ENCODE data around the gene MCM5.
"Not testable (repeated sequence)": the region's sequence is repeated elsewhere in the genome, so short reads cannot be mapped to it uniquely, and the experiment has no call there.

The MCM5 gene

DNA sequence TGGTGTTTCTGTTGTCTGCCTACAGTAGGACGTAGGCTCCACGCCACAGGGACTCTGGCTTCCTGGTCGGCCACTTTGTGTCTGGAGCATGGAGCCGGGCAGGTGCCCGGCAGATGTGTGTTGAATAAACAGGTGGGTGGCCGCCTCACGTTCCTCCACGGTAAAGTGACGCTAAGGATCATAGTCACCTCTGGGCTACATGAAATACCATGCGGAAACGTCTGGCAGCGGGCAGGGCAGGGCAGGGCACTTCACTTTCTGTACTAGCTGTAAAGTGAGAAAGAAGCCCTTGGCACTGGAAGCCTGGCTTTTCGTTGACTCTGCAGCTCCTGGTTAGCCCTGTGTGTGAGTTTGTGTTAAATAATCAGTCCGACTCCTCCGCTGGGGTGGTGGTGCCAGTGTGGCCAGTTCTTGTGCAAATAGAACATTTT is 52.4 kb downstream of the MCM5 start:
- DNase-seq (ENCODE audit: low read depth in 2 of 2), result no peak

GRCh38 chr22:35452810-35453743 is 53.1 kb downstream of the MCM5 start:
- no peak for DNase-seq (ENCODE audit: low read depth in 2 of 2)

DNA sequence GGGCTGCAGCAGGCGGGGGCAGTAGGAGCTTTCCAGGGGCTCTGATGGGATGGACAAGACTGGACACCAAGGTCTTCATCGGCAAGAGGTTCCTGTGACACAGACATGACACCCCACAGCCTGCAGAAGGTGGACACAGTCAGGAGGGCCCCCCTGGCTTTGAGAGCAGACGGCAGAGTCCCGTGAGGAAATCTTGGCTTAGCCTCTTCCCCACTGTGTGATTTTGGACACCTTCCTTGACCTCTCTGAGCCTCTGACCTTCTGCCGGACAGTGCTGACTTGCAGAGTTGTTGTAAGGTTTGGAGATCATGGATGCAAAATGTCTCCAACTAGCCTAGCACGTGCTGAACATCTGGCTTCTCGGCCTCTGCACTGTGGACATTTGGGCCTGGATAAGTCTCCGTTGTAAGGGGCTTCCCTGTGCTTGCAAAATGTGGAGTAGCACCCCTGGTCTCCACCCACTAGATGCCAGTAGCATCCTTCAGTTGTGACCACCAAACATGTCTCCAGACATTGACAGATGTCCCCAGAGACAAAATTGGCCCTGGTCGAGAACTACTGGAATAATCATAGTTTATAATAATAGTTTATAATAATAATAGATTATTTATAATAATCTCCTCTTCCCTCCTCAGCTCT is 54.6 kb downstream of the MCM5 start:
- no peak for DNase-seq (ENCODE audit: low read depth in 2 of 2)

- DNase-seq (ENCODE audit: low read depth in 2 of 2), result no peak
Observed at GRCh38 chr22:35455529-35455928, 55.6 kb downstream of the MCM5 start.

DNA sequence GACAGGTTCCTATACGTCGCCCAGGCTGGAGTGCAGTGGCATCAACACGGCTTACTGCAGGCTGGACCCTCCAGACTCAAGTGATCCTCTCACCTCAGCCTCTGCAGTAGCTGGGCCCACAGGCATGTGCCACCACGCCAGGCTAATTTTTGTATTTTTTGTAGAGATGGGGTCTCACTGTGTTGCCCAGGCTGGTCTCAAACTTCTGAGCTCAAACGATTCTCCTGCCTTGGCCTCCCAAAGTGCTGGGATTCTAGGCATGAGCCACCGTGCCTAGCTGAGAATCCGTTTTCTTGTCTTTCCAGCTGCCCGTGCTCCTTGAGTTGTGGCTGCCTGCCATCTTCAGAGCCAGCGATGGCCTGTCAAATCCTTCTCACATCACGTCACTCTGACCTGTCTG is 56.8 kb downstream of the MCM5 start:
- DNase-seq (ENCODE audit: low read depth in 2 of 2), result no peak

DNA sequence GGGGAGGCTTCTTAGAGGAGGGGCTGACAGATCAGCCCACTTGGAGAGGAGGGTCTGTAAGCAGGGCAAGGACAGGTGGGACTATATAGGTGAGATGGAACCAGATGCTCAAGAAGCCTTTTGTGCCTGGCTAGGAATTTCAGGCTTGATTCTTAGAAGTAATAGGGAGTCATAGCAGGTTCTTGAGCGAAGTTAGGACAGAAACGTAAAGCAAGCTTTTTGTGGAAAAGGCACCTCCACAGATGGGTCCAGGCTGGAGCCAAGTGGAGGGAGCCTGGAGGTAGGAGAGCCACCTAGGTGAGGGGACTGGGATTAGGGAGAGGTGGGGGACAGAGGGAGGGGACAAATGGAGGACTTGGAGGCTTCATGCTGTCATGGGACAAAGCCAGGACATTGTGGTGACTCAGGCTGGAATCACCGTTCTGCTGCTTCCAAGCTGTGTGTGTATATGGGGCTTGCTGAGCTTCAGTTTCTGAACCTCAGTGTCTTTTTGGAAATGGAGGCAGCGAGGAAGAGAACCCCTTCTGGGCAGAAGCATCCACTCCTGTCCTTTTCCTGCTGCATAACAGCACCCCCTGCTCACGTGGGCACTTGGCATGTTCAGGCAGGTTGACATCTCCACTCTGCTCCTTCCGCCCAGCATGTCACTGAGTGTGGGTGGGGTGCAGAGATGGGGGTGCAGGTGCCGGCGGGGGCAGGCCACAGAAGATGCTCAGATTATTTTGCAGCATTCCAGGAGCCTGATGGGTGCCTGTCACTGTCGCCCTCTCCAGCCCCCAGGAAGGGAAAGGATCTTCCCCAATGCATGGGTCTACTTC is 58.0 kb downstream of the MCM5 start:
- DNase-seq (ENCODE audit: low read depth in 2 of 2), result no peak

- DNase-seq (ENCODE audit: low read depth in 2 of 2), result no peak
Observed at GRCh38 chr22:35458547-35459422, 58.8 kb downstream of the MCM5 start.

- DNase-seq (ENCODE audit: low read depth in 2 of 2), result no peak
Observed at GRCh38 chr22:35459423-35459894, 59.5 kb downstream of the MCM5 start.

DNA sequence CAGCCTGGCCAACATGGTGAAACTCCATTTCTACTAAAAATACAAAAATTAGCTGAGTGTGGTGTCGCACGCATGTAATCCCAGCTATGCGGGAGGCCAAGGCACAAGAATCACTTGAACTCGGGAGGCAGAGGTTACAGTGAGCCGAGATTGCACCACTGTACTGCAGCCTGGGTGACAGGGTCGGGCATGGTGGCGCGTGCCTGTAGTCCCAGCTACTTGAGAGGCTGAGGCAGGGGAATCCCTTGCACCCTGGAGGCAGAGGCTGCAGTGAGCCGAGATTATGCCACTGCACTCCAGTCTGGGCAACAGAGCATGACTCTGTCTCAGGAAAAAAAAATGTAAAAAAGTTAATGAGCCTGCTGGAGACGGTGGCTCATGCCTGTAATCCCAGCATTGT is 60.0 kb downstream of the MCM5 start:
- DNase-seq (ENCODE audit: low read depth in 2 of 2), result not testable (repeated sequence)

GRCh38 chr22:35460688-35461087 is 60.7 kb downstream of the MCM5 start:
- DNase-seq (ENCODE audit: low read depth in 2 of 2), result no peak

DNA sequence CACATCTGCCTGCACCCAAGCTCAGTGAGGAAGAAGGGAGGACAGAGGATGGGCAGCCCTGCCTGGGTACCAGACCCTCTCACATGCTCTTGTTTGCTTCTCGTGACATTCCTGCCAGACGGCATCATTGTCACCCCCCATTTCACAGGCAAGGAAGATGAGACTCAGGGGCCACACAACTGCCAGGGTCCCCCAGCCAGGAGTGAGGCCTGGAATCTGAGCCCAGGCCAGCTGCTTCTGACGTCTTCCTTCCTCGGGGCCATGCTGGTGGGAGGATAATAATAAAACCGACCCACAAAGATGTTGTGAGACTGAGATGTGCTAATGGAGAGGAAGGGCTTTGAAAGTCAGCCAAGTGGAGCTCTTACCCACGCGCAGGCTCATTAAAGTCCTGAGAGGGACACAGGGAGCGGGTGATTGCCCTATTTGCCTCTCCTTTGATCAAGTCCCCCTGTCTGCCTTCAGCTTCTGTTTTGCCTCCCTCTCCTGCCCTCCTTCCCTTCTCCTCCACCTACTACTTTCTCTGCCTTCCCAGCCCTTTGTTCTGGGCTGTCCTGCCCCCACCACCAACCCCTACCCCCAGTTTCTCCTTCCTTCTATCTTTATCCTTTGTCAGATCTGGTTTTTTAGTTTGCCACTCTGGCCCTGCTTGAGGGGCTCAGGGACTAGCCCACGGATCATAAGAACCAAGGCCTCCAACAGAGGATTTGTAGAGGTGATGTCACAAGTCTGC is 62.7 kb downstream of the MCM5 start:
- no peak for DNase-seq (ENCODE audit: low read depth in 2 of 2)

DNA sequence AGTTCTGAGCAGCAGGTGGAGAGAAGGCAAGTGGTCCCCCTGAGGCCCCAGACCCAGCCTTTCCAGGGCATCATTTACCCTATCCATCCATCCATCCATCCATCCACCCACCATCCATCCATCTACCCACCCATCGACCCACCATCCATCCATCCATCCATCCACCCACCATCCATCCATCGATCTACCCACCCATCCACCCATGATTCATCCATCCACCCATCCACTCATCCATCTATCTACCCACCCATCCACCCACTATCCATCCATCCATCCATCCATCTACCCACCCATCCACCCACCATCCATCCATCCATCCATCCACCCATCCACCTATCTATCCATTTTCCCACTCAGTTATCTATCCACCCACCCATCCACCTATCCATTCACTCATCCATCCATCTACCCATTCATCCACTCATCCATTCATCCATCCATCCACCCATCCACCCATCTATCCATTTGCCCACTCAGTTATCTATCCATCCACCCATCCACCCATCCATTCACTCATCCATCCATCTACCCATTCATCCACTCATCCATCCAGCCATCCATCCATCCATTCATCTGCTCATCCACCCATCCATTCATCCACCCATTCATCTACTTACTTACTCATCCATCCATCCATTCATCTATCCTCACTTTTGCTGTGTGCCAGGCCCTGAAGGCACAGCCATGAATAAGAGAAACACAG is 63.4 kb downstream of the MCM5 start:
- DNase-seq (ENCODE audit: low read depth in 2 of 2), result no peak

DNA sequence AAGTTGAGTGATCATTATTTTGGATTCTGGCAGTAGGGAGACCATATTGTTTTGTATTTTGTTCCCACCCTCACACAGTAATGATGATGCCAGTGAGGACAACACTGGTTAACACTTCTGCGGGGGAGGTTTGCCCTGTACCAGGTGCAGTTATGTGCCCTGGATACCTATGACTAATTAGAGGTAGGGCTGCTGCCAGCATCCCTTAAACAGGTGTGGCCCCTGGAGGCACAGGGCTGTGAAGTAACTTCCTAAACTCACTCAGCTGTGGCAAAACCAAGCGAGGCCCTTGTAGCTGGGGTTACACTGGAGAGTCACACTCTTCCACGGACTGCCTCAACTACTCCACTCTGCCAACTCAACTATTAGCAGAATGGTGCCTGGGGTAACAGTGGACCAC is 64.5 kb downstream of the MCM5 start:
- no peak for DNase-seq (ENCODE audit: low read depth in 2 of 2)

- DNase-seq (ENCODE audit: low read depth in 2 of 2), result no peak
Observed at GRCh38 chr22:35465109-35465701, 65.3 kb downstream of the MCM5 start.

- DNase-seq (ENCODE audit: low read depth in 2 of 2), result no peak
Observed at GRCh38 chr22:35467681-35468434, 67.9 kb downstream of the MCM5 start.

DNA sequence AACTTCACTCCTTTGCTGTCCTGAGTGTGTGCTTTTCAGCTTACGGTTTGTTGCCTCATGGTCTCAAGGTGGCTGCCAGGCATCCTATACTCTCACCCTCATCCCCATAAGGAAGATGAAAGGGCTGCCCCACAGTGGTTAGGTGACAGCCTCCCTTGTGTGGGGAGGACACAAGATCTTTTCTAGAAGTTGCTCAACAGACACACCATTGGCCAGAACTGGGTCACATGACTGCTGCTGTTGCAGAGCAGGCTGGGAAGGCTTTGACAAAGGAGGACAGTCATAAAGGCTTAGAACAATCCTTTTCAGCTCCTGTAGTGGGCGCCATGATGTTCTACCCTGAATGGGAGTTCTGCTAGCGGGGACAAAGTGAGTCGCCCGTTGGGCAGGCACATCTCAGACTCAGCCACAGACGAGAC is 71.0 kb downstream of the MCM5 start:
- DNase-seq (ENCODE audit: low read depth in 2 of 2), result no peak

DNA sequence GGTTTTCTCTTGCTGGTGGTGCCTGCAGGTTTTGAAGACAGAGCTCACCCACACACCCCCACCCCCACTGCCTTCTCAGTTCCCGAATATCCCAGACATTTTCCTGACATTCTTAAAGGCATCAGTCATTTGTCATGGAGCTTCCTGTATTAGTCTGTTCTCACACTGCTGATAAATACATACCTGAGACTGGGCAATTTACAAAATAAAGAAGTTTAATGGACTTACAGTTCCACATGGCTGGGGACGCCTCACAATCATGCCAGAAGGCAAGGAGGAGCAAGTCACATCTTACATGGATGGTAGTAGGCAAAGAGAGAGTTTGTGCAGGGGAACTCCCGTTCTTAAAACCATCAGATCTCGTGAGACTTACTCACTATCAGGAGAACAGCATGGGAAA is 71.6 kb downstream of the MCM5 start:
- not testable (repeated sequence) for DNase-seq (ENCODE audit: low read depth in 2 of 2)

- no peak for DNase-seq (ENCODE audit: low read depth in 2 of 2)
Observed at GRCh38 chr22:35472488-35472887, 72.5 kb downstream of the MCM5 start.

DNA sequence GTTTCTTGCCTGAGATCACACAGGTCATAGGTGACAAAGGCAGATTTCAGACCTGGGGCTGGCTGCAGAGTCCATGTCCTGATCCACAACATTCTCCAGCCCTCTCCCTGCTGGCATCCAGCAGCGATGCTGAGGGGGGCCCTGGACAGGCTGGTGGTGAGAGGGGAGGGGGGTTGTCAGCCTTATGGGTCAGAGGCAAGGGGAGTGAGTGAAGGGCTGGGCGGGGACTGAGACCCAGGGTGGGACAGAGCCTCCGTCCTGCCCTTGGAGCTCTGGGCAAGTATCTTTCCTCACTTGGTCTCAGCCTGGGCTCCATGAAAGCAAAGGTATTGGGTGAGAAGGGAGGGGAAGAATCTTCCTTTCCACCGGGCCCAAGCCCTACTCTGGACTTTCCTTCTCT is 74.0 kb downstream of the MCM5 start:
- no peak for DNase-seq (ENCODE audit: low read depth in 2 of 2)

Data from stimulated activated CD4-positive, alpha-beta T cell treated with anti-CD3 and anti-CD28 coated beads, Interleukin-1b, Interleukin-23, amount 100 ng/mL, for 1 hour (primary cell).